ENCODE results near the gene NUP214.

NUP214 gene

DNA sequence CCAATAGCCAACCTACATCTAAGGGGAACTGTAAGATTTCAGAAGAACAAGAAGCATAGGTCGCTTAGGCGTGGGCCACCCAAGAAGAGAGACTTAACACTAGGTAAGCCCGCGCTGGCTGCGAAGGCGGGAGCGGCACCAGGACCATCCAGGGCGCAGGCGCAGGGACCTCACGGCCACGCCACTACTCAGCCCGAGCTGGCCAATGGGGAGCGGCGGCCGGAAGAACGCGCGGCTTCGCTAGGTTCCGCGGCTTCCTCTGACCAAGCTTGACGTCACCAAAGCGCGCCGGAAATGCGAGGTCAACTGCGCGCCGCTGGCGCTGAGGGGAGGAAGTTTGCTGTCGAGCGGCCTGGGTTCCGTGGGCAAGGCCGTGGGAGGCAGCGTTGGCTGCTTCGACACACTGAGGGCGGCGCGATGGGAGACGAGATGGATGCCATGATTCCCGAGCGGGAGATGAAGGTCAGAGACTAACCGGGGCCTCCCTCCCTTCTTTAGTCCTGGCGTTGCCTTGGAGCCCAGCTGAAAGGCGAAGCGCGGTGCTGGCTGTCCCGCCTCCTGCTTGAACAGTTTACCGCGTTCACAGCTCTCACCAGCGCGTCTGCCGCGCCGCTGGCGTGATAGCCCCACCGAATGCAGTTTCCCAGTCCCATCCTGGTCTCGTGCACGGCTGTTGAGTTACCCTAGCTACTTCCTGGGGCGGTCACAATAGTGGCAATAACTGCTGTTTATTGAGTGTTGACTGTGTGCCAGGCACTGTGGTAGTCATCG is at the start of gene NUP214:
NUP214 (plus strand) TSS at position 299 of the 771 bp plus-strand sequence; CDS start at position 418, 119 bp downstream.
- no peak for TF ChIP-seq JUND (IDR thresholded peaks at IDR 0.05; ENCODE audit: low read depth)
- DNase-seq (ENCODE audit: low read depth in 1 of 2, low spot score in 1 of 2): peak; percentile 98 to 99
- in situ Hi-C loops (cut with HindIII; ENCODE audit: low pct_unique_long_range_greater_than_20kb, low sequenced_read_pairs): no loop called here

DNA sequence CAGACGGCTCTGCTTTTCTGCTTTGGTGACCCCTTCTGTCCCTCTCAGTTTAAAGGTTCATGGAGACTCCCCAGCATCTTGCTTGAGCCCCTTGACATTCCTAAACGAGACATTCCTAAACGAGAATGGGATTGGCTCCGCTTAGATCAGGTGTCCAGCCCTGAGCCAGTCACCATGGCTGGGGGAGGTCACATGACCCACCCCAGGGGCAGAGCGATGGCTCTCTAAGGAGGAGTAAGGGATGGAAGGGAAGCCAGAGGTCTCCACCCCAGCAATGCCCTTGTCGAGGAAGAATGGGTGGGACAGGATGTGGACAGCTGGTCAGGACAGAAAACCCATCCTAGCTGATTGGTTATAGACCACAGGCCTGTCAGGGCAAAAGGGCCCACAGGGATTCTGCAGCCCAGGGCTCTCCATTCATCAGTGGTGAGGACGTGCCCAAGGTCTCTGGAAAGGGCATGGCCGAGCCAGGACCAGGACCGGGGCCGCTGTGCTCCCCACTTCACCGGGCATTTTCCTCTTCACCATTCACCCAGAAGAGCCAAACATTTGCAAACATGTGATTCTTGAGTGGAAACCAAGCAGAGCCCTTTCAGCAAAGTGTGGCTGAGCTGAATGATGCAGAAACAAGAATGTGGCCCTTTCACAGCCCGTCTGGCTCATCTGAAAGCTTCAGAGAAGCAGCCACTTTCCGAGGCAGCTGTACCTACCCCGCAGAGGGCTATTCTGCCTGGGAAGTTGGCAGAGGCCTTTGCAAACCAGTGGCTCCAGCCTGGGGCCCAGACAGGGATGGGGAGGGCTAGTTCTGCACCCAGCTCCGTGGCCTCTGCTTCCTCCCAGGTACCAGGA is 48.8 kb upstream of the NUP214 start:
- TF ChIP-seq JUND (IDR thresholded peaks at IDR 0.05; ENCODE audit: low read depth): no peak
- in situ Hi-C loops (cut with HindIII; ENCODE audit: low pct_unique_long_range_greater_than_20kb, low sequenced_read_pairs): no loop called here
- no peak for DNase-seq (ENCODE audit: low read depth in 1 of 2, low spot score in 1 of 2)

DNA sequence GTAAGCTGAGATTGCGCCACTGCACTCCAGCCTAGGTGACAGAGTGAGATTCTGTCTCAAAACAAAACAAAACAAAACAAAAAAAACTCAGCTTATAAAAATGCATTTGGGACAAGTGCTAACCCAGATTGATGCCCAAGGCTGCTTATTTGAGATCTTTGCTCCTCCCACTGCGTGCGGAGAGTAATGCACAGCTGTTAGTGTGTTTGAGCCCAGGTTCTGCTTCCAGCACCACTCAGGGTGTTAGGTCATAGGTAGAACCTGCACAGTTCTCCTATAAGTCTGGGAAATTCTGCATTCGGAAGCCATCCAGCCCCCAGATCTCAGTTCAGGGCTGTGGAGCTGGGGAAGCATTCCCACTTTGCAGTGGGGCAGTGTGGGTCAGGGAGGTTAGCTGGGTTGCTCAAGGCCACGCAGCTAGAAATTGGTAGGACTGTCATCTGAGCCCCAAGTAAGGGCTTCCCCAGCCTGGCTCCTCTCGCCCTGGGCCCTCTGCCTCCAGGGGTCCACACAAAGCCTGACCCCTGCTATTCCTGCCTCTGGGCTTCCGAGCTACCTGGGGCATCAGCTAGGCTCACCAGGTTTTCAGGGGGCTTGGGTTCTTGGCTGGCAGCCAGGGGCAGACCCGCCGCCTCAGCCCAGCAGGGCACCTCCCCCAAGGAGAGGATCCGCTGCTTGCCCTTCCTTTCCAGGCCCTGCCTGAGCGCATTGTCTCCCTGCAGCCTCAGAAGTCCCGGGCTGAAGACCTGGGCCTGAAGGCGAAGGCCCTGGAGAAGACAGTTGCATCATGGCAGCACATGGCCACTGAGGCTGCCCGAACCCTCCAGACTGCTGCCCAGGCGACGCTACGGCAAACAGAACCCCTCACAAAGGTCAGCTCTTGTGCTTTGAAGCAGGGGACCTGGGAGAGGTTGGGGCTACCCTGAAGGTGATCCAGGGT is 46.7 kb upstream of the NUP214 start:
- in situ Hi-C loops (cut with HindIII; ENCODE audit: low pct_unique_long_range_greater_than_20kb, low sequenced_read_pairs): no loop called here
- no peak for DNase-seq (ENCODE audit: low read depth in 1 of 2, low spot score in 1 of 2)
- TF ChIP-seq JUND (IDR thresholded peaks at IDR 0.05; ENCODE audit: low read depth): no peak

DNA sequence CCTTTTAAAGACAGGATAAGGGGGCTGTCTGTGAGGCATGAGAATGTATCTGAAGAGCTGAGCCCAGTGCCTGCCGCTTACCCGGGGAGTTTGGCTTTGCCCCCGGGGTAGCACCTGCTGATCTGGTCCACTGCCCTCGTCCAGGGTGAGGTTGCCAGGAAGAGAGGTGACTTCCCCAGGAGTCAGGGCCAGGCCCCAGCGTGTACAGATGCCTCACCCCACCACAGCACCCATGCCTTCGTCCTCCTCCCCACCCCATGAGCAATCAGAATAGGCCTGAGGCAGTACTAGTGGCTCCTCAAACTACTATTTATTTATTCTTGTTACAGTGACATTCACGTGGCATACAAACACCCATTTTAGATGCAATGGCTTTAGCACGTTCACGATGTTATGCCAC is 44.8 kb upstream of the NUP214 start:
- DNase-seq (ENCODE audit: low read depth in 1 of 2, low spot score in 1 of 2): no peak
- in situ Hi-C loops (cut with HindIII; ENCODE audit: low pct_unique_long_range_greater_than_20kb, low sequenced_read_pairs): no loop called here

DNA sequence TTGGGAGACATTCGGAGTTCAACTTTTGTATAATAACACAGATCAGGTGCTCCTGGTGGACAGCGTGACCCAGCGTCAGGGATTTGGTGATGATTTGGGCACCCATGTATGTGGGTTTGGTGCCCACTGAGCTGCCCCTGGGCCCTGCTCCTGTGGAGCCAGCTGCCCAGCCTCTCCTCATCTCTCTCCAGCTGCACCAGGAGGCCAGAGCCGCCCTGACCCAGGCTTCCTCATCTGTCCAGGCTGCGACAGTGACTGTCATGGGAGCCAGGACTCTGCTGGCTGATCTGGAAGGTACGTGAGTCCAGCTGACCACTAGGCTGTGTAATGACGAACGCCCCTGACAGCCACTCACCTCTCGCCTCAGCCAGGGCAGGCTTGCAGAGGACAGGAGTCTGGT is 43.5 kb upstream of the NUP214 start:
- TF ChIP-seq JUND (IDR thresholded peaks at IDR 0.05; ENCODE audit: low read depth): no peak
- DNase-seq (ENCODE audit: low read depth in 1 of 2, low spot score in 1 of 2): no peak
- in situ Hi-C loops (cut with HindIII; ENCODE audit: low pct_unique_long_range_greater_than_20kb, low sequenced_read_pairs): no loop called here

More for the DNA sequence above, 44.8 kb upstream of the NUP214 start:
- TF ChIP-seq JUND (IDR thresholded peaks at IDR 0.05; ENCODE audit: low read depth): no peak

DNA sequence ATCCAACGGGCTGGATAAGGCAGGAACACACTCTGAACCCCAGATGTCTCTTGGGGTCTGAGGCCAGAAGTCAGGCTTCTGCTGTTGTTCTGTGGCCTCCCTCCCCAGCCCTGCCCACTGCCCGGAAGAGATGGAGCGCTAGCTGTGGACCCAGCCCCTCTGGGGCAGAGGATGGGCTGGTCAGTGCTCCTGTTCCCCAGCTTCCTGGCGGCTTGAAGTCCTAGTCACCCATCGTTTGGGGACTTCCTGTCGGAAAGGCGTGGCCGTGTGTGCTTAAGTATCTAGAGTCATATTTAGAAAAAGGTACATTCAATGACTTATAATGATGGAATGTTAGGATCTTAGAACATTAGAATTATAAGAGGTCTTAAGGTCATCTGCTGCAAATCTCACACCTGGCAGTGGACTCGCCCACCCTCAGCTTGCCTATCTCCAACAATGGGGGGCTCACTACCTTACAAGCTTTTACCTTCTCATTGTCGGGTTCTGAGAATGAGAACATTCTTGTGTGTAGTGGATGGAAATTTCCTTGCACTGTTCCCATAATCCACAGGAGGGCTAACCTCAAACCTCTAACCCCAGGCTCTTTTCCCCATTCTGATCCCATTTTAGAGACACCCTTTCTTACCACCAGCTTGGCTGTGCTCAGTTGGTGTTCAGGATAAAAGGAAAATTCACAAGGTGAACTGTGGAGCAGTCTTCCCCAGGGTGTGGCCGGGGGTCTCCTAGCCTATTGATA is 42.4 kb upstream of the NUP214 start:
- no peak for DNase-seq (ENCODE audit: low read depth in 1 of 2, low spot score in 1 of 2)
- in situ Hi-C loops (cut with HindIII; ENCODE audit: low pct_unique_long_range_greater_than_20kb, low sequenced_read_pairs): no loop called here

DNA sequence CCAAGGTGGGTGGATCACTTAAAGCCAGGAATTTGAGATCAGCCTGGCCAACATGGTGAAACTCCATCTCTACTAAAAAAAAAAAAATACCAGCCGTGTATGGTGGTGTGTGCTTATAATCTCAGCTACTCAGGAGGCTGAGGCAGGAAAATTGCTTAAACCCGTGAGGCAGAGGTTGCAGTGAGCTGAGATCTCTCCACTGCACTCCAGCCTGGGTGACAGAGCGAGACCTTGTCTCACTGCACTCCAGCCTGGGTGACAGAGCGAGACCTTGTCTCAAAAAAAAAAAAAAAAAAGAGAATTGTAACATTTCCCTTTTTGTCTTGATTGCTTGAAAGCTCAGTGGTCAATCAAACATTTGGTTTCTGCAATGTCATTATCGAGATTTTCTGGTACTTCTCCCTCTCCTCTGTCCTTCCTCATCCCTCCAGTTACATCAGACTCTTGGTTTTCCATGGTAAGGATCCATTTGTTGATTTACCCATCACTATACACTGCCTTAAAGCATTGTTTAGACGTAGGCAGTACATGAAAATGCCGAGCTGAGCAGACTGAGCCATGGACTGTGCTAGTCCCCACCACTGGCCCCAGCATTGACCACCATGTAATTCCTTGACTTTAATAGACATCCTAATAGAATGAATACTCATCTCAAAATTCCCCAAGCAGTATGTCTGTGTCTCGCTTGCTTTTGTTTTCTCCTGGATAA is 40.6 kb upstream of the NUP214 start:
- no peak for TF ChIP-seq JUND (IDR thresholded peaks at IDR 0.05; ENCODE audit: low read depth)
- in situ Hi-C loops (cut with HindIII; ENCODE audit: low pct_unique_long_range_greater_than_20kb, low sequenced_read_pairs): no loop called here
- DNase-seq (ENCODE audit: low read depth in 1 of 2, low spot score in 1 of 2): no peak

More for the DNA sequence above, 42.4 kb upstream of the NUP214 start:
- no peak for TF ChIP-seq JUND (IDR thresholded peaks at IDR 0.05; ENCODE audit: low read depth)

DNA sequence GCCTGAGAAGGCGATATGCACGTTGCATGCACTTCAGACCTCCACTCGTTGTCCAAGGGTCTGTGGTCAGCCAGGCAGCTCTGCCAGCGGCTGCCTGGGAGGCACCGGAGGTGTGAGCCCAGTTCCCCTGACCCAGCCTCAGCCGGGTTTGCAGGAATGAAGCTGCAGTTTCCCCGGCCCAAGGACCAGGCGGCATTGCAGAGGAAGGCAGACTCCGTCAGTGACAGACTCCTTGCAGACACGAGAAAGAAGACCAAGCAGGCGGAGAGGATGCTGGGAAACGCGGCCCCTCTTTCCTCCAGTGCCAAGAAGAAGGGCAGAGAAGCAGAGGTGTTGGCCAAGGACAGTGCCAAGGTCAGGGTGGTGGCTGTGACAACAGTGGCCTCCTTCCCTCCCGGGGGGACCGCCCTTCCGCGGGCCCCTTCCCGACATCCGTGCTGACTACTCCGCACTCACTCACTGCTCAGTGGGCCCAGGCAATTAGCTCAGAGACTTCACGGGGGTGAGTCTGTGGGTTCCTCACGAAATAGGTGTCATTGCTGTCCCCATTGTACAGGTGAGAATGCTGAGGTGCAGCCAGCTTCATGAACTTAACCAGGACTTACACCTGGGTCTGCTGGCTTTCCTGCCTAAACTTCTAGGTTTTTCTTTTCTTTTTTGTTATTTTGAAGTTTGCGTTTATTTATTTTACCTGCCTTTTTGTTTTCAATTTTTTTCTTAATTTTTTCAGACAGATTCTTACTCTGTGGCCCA is 39.8 kb upstream of the NUP214 start:
- DNase-seq (ENCODE audit: low read depth in 1 of 2, low spot score in 1 of 2): no peak
- in situ Hi-C loops (cut with HindIII; ENCODE audit: low pct_unique_long_range_greater_than_20kb, low sequenced_read_pairs): no loop called here
- no peak for TF ChIP-seq JUND (IDR thresholded peaks at IDR 0.05; ENCODE audit: low read depth)

DNA sequence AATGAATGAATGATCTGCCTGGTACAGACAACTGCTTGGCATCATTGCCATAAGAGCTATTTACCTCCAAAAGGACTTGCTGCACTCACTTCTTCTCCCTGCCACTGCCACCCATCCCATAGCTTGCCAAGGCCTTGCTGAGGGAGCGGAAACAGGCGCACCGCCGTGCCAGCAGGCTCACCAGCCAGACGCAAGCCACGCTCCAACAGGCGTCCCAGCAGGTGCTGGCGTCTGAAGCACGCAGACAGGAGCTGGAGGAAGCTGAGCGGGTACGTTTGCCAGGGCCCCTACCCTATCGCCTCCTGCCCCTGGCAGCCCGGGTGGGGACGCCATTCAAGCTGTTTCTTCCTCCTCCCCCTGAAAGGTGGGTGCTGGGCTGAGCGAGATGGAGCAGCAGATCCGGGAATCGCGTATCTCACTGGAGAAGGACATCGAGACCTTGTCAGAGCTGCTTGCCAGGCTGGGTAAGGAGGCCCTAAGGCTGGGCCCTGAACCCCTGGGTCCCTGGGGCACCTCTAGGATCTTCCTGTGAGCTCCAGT is 38.0 kb upstream of the NUP214 start:
- TF ChIP-seq JUND (IDR thresholded peaks at IDR 0.05; ENCODE audit: low read depth): no peak
- in situ Hi-C loops (cut with HindIII; ENCODE audit: low pct_unique_long_range_greater_than_20kb, low sequenced_read_pairs): no loop called here
- no peak for DNase-seq (ENCODE audit: low read depth in 1 of 2, low spot score in 1 of 2)

DNA sequence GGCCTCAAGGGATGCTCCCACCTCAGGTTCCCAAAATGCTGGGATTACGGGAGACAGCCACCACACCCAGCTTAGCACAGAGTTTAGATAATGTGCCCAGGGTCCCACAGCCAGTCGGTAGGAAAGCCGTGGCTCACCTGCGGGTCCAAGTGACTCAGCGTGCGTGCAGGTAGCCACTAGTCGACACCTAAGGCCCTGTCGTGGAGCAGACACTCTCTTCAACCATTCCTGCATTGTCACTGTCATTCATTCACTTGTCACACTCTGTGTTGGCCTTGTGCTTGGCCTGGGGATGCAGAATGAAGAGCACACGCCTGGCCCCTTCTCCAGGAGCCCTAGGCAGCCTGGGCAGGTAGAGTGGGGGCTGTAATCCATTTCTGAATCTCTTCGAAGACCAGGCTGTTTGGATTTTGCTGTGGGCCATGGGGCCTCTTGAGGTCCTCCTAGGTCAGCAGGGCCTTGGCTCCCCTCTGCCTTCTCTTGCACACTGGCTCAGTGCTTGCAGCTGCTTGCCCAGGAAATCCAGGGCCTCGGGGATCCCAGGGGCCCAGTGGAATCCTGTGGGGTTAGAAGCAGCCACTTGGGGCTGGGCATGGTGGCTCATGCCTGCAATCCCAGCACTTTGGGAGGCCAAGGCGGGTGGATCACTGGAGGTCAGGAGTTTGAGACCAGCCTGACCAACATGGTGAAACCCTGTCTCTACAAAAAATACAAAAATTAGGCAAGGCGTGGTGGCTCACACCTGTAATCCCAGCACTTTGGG is 35.2 kb upstream of the NUP214 start:
- DNase-seq (ENCODE audit: low read depth in 1 of 2, low spot score in 1 of 2): no peak
- in situ Hi-C loops (cut with HindIII; ENCODE audit: low pct_unique_long_range_greater_than_20kb, low sequenced_read_pairs): no loop called here
- TF ChIP-seq JUND (IDR thresholded peaks at IDR 0.05; ENCODE audit: low read depth): no peak
